Kasumi-1 (cell line): ENCODE data around the gene SGPL1.
A peak's percentile ranks its signal among the peaks of the same experiment; 100 is the strongest.

Experiments used
- DNase-seq, 2 experiments: peaks; one replicate each; lab custom pipeline; 2025; lab: John Stamatoyannopoulos, UW

The SGPL1 gene

DNA sequence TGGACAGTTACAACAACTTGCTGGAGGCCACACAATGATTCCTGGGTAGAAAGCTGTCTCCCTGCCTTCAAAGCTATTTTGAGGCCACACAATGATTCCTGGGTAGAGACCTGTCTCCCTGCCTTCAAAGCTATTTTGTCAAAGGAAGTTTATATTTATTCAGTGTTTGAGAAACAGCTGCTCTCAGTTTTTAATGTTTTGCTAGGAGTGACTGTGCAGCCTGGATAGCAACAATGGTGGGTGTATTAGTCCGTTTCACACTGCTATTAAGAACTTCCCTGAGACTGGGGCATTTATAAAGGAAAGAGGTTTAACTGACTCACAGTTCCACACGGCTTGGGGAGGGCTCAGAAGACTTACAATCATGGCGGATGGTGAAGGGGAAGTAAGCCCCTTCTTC is 3.9 kb upstream of the SGPL1 start:
- no peak for DNase-seq

DNA sequence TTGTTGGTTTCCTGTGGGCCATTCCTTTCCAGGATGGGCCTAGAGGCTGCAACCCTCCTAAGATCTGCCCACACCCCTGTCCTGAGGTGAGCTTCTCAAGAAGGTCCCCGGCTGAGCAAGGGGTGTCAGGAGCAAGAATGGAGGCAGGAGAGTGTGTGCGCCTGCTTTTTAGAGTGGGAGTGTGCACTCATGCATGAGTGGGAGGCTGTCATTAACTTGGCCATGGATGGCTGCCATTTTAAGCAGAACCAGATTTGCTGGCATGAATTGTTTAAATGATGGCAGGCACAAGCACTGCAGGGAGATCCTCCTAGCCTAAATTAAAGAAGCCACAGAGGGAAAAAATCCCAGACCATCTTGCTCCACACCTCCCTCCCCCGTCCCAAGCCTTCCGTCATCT is 2.9 kb upstream of the SGPL1 start:
- no peak for DNase-seq

GRCh38 chr10:70814126-70814525 is 1.6 kb upstream of the SGPL1 start:
- DNase-seq: no peak

DNA sequence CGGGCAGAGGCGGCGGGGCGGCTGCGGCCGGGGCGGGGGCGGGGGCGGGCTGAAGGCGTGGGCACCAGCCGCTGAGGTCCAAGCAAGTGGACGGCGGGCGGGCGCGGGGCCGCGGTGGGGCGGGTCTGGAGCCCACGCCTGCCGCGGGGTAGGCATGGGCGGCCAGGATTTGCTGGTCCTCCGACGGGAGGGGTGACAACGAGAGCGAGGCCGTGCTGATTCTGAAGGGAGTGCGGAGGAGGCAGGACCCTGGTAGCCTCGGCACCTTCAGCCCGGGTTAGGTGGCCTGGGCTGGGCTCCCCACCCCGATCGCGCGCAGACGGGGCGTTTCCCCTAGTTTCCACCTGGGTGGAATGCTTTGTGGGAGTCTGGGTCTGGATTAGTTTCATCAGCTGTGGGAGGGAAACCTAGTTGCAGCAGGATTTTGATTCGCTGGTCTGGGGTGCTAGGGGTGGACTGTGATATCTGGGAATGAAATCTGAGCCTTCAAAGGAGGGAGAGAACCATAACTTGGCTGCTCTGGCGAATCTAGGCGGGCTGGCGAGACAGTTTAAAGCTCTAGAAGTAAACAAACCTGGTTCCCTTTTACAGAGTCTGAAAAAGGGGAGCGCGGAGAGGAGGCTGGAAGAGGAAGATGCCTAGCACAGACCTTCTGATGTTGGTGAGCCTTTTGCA is 609 bp downstream of the SGPL1 start:
- DNase-seq: peak; percentile 86 to 89

DNA sequence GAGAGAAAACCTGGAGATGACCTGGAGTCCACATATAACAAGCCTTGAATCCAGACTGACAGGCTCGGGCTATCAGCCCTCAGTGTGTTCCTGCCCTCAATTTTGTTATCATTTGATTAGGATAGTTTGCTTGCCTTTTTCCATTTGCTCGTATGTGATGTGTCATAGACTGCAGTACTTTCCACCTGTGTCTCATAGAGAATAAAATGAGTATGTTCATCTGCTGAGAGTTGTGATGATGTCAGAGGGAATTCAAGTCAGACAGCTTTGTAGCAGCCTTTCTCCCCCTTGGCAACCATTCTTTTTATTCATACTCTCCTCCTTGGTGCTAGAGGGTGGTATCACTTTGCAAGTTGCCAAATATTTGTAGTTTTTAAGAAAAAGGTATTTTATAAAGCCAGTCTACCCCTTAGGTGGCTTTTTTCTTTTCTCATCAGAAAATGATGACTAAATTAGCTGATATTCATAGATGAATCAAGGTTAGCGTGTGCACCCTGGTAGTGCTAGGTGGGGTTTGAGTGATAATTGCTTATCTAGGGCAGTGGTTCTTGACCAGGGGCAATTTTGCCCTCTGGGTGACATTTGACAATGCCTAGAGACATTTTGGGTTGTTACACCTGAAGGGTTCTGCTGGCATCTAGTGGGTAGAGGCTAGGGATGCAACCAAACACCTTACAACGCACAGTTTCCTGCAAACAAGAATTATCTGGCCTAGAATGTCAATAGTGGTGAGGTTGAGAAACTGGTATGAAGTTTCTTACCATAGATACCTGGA is 5.4 kb downstream of the SGPL1 start:
- DNase-seq: no peak

DNA sequence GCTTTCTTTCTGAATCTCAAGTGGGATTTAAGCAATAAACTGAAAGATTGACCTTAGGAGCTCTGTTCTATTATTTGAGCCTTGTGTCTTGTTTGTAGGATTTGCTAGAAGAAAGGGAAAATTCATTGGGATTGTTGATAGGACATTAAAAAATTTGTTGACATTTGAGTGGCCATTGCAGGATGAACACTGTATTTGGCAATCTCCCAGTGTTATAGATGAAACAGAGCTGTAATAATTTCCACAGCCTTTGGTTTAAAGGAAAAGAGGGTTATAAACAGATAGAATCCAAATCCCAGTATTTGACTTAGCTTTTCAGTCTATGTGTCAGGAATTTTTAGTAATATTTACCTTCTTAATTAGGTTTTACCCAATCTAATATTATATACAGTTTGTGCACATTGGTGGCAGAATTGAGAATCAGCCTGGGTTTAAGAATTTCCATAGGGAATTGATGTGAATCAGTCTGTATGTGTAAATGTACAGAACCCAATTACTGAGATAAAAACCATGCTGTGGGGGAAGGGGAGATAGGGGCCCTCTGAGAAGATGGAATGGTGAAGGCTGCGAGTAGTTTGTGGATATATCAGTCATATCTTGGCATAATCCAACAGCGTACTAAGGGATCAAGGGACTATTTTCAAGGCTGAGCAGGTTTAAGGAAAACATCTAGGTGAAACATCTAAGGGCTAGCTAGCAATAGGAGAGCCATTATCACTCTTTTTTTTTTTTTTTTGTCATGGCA is 6.5 kb downstream of the SGPL1 start:
- no peak for DNase-seq

- no peak for DNase-seq
These were observed 11.5 kb downstream of the SGPL1 start for GRCh38 chr10:70827086-70827757.

DNA sequence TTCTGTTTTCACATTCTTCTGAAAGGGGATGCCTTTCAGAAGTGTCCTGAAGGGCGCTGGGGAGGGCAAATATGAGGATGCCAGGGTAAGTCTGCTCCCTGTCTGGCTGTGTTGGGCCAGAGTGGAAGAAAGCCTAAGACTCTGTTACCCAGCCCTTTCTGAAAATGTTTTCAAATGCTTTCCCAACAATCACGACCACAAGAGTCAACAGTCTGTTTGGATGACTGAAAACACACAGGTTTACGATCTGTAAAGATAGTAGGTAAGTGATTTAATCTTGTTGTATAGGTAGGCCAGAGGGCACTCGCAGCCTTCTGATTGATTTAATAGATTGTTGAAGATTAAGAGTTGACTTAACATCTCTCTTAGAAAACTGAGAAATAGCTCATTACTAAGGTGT is 13.2 kb downstream of the SGPL1 start:
- DNase-seq: no peak

- DNase-seq: no peak
These were observed 13.8 kb downstream of the SGPL1 start for GRCh38 chr10:70829543-70829942.

- DNase-seq: peak; percentile 62 to 73
These were observed 14.4 kb downstream of the SGPL1 start for GRCh38 chr10:70830164-70830563.

DNA sequence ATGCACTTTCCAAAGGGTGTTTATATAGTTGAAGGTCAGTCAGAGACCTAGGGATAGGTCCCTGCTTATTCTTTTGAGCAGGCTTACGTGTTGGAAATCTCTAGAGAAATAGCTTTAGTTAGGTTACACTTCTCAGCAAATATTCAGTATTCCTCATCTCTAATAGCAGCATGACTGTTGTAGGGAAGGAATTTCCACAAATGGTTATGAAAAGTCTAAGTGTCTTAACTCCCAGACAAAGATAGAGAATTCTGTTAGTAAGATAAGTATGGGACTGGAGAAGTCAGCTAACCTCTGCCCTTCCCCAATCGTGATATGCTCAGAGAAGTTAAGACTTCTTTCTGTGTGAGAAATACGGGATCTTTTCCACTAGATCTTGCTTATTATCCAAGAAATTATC is 16.5 kb downstream of the SGPL1 start:
- no peak for DNase-seq

DNA sequence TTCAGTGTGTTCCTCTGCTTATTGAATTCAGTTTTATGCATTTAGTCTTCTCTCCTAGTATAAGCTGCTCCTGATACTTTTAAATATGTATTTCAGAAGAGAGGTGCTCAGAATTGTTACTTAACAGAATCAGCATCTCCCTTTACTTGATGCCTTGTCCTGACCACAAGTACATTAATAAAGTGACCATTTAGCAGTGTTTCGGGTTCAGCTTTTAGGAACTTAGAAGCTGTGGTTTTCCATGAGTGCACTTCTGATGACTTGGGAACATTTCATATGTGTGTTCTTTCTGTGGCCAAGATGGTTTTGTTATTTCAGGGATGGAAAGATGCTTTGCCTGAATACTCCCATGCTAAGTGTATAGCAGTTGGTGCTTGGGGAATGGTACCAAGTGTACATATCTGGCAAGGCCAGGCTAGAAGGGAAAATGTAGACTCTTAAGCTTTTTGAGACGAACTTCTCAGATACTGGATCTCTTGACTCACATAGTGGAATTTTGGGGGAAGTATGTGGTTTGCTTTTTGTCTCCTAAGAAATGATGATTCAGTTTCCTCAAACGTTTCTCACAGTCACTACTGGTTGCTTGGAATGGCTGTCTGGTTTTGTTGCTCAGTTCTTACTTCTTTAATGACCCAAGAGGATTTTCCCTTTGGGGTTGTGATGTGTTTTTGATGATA is 17.2 kb downstream of the SGPL1 start:
- peak; percentile 75 to 80 for DNase-seq

- no peak for DNase-seq
These were observed 17.9 kb downstream of the SGPL1 start for GRCh38 chr10:70833601-70834000.

DNA sequence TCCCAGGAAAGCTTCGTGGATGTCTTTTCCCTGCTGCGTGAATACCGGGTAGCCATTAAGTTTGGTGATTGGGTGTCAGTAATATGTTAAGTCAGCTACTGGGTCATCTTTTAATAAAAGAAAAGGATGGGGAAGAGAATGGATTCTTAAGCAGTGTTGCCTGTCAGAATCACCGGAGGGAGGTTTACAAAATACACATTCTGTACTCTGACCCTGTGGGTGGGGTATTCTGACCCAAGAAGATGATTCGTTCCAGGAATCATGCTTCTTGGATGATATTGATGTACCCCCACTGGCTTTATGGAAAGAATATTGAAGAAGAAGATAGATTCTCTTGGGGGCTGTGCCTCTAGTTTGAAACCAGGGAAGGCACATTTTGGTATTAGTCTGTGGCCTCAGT is 18.3 kb downstream of the SGPL1 start:
- no peak for DNase-seq

DNA sequence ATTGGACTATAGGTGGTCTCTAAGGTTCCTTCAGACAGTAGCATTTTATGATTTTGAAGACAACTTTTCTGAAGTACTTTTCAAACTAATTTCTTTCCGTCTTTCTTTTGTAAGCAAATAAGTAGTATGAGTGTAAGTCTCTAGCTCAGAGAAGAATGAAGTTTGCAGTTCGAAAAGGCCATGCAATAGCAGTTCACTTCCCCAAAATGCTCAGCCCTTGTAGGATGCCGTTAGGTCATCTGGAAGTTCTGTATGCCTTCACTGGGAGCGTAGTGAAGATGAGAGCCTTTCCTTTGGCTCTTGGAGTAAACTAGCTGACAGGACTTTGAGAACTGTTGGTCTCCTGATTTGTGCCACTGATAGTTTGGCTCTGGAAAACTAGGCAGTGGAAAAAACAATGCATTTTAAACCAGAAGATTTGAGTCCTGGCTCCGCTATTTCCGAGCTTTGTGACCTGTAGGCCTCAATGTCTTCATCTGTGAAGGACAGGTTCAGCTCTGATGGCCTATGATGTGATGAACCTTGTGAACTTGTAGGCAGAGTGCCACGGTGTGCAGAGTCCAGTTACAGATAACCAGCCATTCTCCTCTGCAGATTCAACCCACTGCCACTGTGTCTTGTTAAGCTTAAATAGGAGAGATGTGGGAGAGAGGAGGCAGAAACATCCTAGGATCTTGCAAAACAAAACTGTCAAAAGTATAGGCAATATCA is 18.8 kb downstream of the SGPL1 start:
- peak; percentile 68 to 69 for DNase-seq

DNA sequence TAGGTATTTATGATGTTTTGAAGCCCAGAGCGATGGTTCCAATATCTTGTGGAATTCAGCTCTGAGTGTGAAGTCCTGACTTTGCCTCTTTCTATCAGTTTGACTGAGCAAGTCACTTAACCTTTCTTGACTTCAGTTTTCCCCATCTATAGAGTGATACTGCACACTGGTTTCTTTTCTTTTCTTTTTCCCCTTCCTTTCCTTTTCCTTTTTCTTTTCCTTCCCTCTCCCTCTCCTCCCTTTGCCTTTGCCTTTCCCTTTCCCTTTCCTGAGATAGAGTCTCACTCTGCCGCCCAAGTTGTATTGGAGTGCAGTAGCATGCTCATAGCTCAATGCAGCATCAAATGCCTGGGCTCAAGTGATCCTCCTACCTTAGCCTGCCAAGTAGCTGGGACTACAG is 20.6 kb downstream of the SGPL1 start:
- no peak for DNase-seq

GRCh38 chr10:70837660-70838059 is 21.9 kb downstream of the SGPL1 start:
- no peak for DNase-seq

GRCh38 chr10:70838270-70838805 is 22.6 kb downstream of the SGPL1 start:
- DNase-seq: no peak

DNA sequence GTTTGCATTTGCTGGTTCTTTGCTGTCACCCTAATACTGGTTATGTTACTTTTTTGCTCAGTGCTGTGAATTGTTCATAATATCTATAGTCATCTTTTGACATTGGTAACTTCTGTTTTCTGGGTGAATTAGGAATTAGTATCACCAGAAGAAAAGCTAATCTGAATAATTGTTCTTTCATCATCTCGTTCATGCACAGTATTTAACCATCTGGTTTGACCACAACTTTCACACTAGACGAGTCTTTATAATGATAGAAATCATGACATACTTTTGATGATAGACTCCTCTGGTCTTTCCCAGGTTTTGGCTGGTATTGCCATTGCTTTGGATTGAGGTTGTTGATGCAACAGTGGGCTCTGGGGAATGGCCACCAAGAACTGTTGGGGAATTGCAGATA is 25.1 kb downstream of the SGPL1 start:
- DNase-seq: no peak

DNA sequence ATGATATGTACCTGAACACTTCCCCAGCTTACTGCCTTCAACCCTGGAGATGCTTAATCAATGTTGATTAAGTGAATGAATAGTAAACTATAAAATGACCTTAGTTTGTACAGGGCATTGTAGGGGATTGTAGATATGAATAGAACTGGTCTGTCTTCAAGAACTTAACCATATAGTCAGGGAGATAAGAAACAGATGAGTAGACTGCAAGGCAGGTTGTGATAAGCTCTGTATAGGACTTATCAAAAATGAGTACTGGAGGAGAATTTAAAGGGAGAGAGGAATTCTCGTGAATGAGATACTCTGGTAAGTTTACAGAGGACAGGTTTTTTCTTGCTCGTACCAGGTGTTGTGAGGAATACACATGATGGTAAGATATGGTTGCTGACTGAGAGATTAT is 27.6 kb downstream of the SGPL1 start:
- no peak for DNase-seq
